Left lobe of liver (tissue), 2 donors: ENCODE data around the gene PI3. TPM values are rescaled to one million over a fixed set of nuclear protein-coding genes. Genes with fewer than 3 reads are reported as not detected.

ENCODE experiments used
- ATAC-seq: fragments of 200-7000 bp; cut with Tn5 transposase; one replicate; pipeline ENCODE4 v1.9.1; 2020; ENCODE audit warnings: mild to moderate bottlenecking, moderate library complexity
- DNase-seq: peaks from one replicate; pipeline ENCODE4 v3.0.0-alpha.2; 2020; ENCODE audit warnings: low spot score
- total RNA-seq: library from RNA; stranded (reverse); gene quantifications from one replicate; pipeline ENCODE4 v1.2.1, GENCODE V29; 2021
- donor health status: DM: no; HTN: no; CAD: no; lungs with moderate emphysema.
- donor health status: DM: no; HTN: yes; CAD: no.

PI3 gene
- total RNA-seq, 1 donor from 2014 or later, result not detected

- ATAC-seq (no peak), DNase-seq (no peak)
These were observed 8.4 kb downstream of the PI3 start for GRCh38 chr20:45183084-45183483.

- DNase-seq, result no peak
- no peak for ATAC-seq
These were observed 13.0 kb downstream of the PI3 start for GRCh38 chr20:45187693-45188092.

- DNase-seq (no peak), ATAC-seq (no peak)
These were observed 14.4 kb downstream of the PI3 start for GRCh38 chr20:45189067-45189609.

GRCh38 chr20:45189861-45190260 lies 15.2 kb downstream of the PI3 start:
- no peak for DNase-seq
- ATAC-seq, result no peak

- ATAC-seq (no peak), DNase-seq (no peak)
These were observed 17.2 kb downstream of the PI3 start for GRCh38 chr20:45191926-45192325.

GRCh38 chr20:45193331-45193730 lies 18.6 kb downstream of the PI3 start:
- ATAC-seq (no peak), DNase-seq (no peak)

GRCh38 chr20:45206725-45207124 lies 32.0 kb downstream of the PI3 start, which contains the start of gene SEMG1:
SEMG1 (plus strand) TSS chr20:45207033; CDS start chr20:45207054, 21 bp downstream.
- DNase-seq, result no peak
- ATAC-seq, result no peak

GRCh38 chr20:45209924-45210323 lies 35.2 kb downstream of the PI3 start:
- DNase-seq (no peak), ATAC-seq (no peak)

- no peak for DNase-seq
- no peak for ATAC-seq
These were observed 37.1 kb downstream of the PI3 start for GRCh38 chr20:45211569-45212474.

- ATAC-seq (no peak), DNase-seq (no peak)
These were observed 38.1 kb downstream of the PI3 start for GRCh38 chr20:45212836-45213235.

- ATAC-seq (no peak), DNase-seq (no peak)
These were observed 43.4 kb downstream of the PI3 start for GRCh38 chr20:45218124-45218523.

- ATAC-seq (no peak), DNase-seq (no peak)
These were observed 43.9 kb downstream of the PI3 start for GRCh38 chr20:45218636-45219035.

GRCh38 chr20:45221076-45221475 lies 46.4 kb downstream of the PI3 start, which contains the start of gene SEMG2:
SEMG2 (plus strand) TSS chr20:45221373; CDS start chr20:45221390, 17 bp downstream.
- no peak for DNase-seq
- no peak for ATAC-seq

GRCh38 chr20:45223136-45223535 lies 48.4 kb downstream of the PI3 start:
- DNase-seq, result no peak
- ATAC-seq, result no peak

Other genes starting within 250 kb of the PI3 start
- 6.9 TPM for gene TOMM34, start 214.5 kb upstream of the PI3 start, total RNA-seq
- 10.0 TPM for gene STK4, start 208.4 kb upstream of the PI3 start, total RNA-seq
- not detected for gene KCNS1, start 73.8 kb upstream of the PI3 start, total RNA-seq
- gene WFDC5, start 59.7 kb upstream of the PI3 start, total RNA-seq, result not detected
- gene WFDC12, start 50.4 kb upstream of the PI3 start, total RNA-seq, result not detected
- not detected for gene SEMG1, start 32.1 kb downstream of the PI3 start, total RNA-seq
- gene SEMG2, start 46.5 kb downstream of the PI3 start, total RNA-seq, result not detected
- 147 TPM for gene SLPI, start 79.7 kb downstream of the PI3 start, total RNA-seq
- gene RBPJL, start 131.9 kb downstream of the PI3 start, total RNA-seq, result 0.23 TPM
- gene MATN4, start 133.4 kb downstream of the PI3 start, total RNA-seq, result not detected
- 89.3 TPM for gene SDC4, start 173.5 kb downstream of the PI3 start, total RNA-seq
- gene SYS1, start 188.3 kb downstream of the PI3 start, total RNA-seq, result 16.9 TPM
- not detected for gene TP53TG5, start 203.4 kb downstream of the PI3 start, total RNA-seq
- gene DBNDD2, start 233.4 kb downstream of the PI3 start, total RNA-seq, result 2.9 TPM
- 36.0 TPM for gene PIGT, start 241.2 kb downstream of the PI3 start, total RNA-seq